Neural progenitor cell (in vitro differentiated cells): ENCODE measurements around the gene SCRG1.

Experiments
- EZH2 ChIP-seq: fragments of 200-600 bp; sonication (generic); IDR thresholded peaks from 2 replicates; pipeline ENCODE4 v1.6.1; 2017; ENCODE audit warnings: antibody characterized with exemption, mild to moderate bottlenecking, moderate library complexity
- EZH2phosphoT487 ChIP-seq: fragments of 200-600 bp; sonication (generic); IDR thresholded peaks from 2 replicates; pipeline ENCODE4 v1.6.1; 2017; ENCODE audit warnings: antibody characterized with exemption
- TF ChIP-seq, protein P1 (sequence below): fragments of 200-600 bp; sonication (generic); IDR thresholded peaks from 2 replicates; pipeline ENCODE4 v1.5.1; 2017; ENCODE audit warnings: antibody characterized with exemption, mild to moderate bottlenecking

DNA sequence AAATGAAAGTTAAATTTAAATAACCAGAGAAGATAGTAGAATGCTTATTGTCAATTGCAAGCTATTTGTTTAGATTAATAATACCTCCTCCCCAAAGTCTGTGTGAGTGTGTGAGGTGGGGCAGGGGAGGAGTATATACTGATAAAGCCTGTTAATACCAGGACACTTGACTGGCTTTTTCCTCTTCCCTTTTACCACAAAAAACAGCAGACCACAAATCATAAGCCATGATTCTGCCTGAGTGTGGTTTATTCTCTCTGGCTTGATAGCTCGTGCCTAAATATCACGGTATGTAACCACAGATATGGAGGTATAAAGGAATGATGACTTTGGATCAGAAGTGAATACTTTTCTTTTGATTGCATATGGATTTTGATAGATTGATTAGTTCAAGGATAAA is 21.9 kb upstream of the SCRG1 start:
- TF ChIP-seq, protein P1, sequence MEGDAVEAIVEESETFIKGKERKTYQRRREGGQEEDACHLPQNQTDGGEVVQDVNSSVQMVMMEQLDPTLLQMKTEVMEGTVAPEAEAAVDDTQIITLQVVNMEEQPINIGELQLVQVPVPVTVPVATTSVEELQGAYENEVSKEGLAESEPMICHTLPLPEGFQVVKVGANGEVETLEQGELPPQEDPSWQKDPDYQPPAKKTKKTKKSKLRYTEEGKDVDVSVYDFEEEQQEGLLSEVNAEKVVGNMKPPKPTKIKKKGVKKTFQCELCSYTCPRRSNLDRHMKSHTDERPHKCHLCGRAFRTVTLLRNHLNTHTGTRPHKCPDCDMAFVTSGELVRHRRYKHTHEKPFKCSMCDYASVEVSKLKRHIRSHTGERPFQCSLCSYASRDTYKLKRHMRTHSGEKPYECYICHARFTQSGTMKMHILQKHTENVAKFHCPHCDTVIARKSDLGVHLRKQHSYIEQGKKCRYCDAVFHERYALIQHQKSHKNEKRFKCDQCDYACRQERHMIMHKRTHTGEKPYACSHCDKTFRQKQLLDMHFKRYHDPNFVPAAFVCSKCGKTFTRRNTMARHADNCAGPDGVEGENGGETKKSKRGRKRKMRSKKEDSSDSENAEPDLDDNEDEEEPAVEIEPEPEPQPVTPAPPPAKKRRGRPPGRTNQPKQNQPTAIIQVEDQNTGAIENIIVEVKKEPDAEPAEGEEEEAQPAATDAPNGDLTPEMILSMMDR: no peak
- TF ChIP-seq EZH2 (no peak), EZH2phosphoT487 (no peak)
